ENCODE measurements around the gene RNF157. TPM values are rescaled to one million over a fixed set of nuclear protein-coding genes. Genes with fewer than 3 reads are reported as not detected.
A peak's percentile ranks its signal among the peaks of the same experiment; 100 is the strongest.

The RNF157 gene
- total RNA-seq, 6 donors from 2014 or later: 1.1 to 14.7 (median 2.5) TPM

DNA sequence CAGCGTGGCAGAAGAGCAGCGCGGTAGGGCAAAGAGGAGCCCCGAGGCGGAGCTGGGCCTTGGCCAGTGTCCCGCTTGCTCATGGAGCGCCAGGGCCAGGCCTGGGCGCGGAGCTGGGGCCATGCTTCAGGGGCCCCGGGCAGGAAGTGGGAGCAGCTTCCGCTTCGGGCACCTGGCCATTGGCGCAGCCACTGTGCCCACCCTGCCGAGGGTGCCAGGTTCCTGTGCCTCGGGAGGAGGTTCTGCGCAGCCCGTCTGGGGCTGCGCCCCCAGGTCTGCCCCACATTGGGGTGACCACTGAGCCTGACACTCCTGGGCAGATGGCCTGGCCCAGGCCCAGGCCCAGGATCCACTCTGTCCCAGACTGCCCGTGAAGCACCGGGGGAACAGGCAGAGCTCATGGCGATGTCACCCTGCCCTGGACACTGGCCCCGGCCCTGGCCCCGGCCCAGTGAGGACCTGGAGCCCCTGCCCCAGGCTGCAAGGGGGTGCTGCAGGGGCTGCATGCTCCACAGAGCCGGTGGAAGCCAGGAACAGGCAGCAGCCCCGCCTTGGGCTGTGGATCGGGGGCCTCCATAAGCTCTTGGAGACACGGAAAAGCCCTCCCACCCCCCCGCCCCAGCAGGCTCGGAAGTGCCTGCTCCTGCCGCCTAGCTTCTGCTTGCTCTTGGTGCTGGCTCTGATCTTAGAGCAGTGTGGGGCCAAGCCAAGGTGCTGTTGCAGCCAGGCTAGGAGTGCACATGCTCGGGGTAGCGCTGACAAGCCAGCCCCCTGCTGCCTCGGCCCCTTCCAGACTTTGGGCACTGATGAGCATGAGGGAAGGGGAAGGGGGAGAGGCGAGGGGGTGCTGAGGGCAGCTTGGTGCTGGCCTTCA, 63.4 kb downstream of the RNF157 start:
- Histone ChIP-seq H3K27ac (no peak overlapping the region), H3K36me3 (no peaks in the 10 kb centered on the region), H3K9me3 (no peaks in the 10 kb centered on the region), H3K27me3 (no peaks in the 10 kb centered on the region), H3K4me3 (no peak overlapping the region), H3K4me1 (peaks cover 0 to 11% (median 5%) of the 10 kb centered on the region in 4 donors)
- TF ChIP-seq POLR2A (IDR thresholded peaks at IDR 0.05): no peak
- TF ChIP-seq, protein P1, sequence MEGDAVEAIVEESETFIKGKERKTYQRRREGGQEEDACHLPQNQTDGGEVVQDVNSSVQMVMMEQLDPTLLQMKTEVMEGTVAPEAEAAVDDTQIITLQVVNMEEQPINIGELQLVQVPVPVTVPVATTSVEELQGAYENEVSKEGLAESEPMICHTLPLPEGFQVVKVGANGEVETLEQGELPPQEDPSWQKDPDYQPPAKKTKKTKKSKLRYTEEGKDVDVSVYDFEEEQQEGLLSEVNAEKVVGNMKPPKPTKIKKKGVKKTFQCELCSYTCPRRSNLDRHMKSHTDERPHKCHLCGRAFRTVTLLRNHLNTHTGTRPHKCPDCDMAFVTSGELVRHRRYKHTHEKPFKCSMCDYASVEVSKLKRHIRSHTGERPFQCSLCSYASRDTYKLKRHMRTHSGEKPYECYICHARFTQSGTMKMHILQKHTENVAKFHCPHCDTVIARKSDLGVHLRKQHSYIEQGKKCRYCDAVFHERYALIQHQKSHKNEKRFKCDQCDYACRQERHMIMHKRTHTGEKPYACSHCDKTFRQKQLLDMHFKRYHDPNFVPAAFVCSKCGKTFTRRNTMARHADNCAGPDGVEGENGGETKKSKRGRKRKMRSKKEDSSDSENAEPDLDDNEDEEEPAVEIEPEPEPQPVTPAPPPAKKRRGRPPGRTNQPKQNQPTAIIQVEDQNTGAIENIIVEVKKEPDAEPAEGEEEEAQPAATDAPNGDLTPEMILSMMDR (IDR thresholded peaks at IDR 0.05): no peak
- TF ChIP-seq EP300 (IDR thresholded peaks at IDR 0.05): no peak
- TF ChIP-seq POLR2AphosphoS5 (IDR thresholded peaks at IDR 0.05): no peak
- ATAC-seq (ENCODE audit: low FRiP score in 2 of 2) (peak in 1 of 2 donors; percentile 42), DNase-seq (peak in 1 of 2 donors; percentile 76)
- 92 to 98% methylated on average over 2 to 21 of the region's 34 CpGs for WGBS, 2 donors

DNA sequence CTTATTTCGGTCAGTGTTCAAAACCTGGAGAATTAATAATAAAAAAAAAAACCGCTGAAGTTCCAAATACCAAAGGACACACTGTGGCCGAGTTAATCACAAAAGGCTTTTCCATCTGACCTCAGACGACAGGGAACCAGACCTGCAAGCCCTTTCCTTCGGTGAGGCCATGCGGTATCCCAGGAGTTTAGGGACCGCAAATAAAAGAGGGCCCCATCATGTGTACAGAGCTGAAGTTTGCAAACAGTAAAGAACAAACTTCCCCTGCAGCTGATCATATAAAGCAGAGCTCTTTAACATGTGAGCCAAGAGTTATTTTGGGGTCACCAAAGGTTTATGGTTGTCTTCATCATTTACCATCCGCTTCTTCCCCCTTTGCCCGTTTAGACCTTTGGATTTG, 66.3 kb downstream of the RNF157 start:
- Histone ChIP-seq H3K27me3 (no peaks in the 10 kb centered on the region), H3K4me3 (no peak overlapping the region), H3K36me3 (no peaks in the 10 kb centered on the region), H3K9me3 (no peaks in the 10 kb centered on the region), H3K27ac (no peak overlapping the region), H3K4me1 (no peaks in the 10 kb centered on the region)
- no peak for DNase-seq
- TF ChIP-seq, protein P1 (IDR thresholded peaks at IDR 0.05): no peak
- TF ChIP-seq POLR2A (IDR thresholded peaks at IDR 0.05) (no peak), POLR2AphosphoS5 (IDR thresholded peaks at IDR 0.05) (no peak), EP300 (IDR thresholded peaks at IDR 0.05) (no peak)
- WGBS, 2 donors: 79 to 80% methylated on average over 9 of the region's 9 CpGs
- ATAC-seq (ENCODE audit: low FRiP score in 2 of 2): no peak

DNA sequence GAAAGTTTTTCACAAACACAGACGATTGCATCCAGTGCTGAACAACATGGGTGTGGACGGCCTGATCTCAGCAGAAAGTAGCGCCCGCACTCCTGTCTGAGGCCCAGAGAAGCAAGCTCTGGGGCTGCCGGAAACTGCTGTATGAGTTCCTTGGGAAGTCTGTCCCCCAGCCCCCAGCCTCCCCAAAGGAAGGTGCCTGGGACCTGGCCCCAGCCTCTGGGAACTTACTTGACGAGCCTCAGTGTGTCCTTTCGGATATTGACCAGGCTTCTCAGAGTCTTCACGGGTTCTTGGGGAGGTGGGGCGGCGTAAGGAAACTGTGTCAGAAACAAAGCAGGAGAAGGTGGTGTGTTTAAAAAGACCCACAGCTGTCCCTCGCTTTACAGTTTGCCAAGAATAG, 66.8 kb downstream of the RNF157 start:
- ATAC-seq (ENCODE audit: low FRiP score in 2 of 2): no peak

DNA sequence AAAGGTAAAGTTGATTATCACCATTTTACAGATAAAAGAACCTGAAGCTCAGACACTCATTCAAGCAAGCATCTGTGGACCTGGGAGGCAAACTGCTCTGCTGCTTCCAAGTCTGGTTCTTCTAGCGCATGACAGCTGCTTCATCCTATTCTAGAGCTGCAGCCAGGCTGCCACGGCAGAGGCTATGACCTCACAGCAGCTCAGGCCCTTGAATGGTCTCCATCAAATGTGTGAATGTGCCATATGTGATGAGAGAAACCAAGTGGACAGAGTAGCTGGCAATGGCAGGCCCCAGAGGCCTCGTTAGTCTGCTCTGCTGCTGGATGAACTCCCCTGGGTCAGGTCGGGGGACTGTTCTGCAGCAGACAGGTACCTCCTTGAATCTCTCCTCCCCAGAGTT, 68.6 kb downstream of the RNF157 start:
- DNase-seq: no peak
- TF ChIP-seq, protein P1 (IDR thresholded peaks at IDR 0.05): no peak
- TF ChIP-seq POLR2A (IDR thresholded peaks at IDR 0.05) (no peak), POLR2AphosphoS5 (IDR thresholded peaks at IDR 0.05) (no peak), EP300 (IDR thresholded peaks at IDR 0.05) (no peak)
- WGBS, 2 donors: 84 to 98% methylated on average over 4 of the region's 4 CpGs
- ATAC-seq (ENCODE audit: low FRiP score in 2 of 2): no peak
- Histone ChIP-seq H3K27me3 (no peaks in the 10 kb centered on the region), H3K27ac (no peak overlapping the region), H3K4me3 (no peak overlapping the region), H3K4me1 (no peaks in the 10 kb centered on the region), H3K9me3 (no peaks in the 10 kb centered on the region), H3K36me3 (no peaks in the 10 kb centered on the region)

More for the DNA sequence above, 66.8 kb downstream of the RNF157 start:
- DNase-seq: no peak
- no peak overlapping the region for H3K4me3 ChIP-seq
- no peaks in the 10 kb centered on the region for H3K27me3 ChIP-seq
- H3K27ac ChIP-seq: no peak overlapping the region
- H3K36me3 ChIP-seq: no peaks in the 10 kb centered on the region
- no peaks in the 10 kb centered on the region for H3K9me3 ChIP-seq
- TF ChIP-seq POLR2A (IDR thresholded peaks at IDR 0.05) (no peak), EP300 (IDR thresholded peaks at IDR 0.05) (no peak), POLR2AphosphoS5 (IDR thresholded peaks at IDR 0.05) (no peak)
- TF ChIP-seq, protein P1 (IDR thresholded peaks at IDR 0.05): no peak
- 91 to 92% methylated on average over 11 of the region's 11 CpGs for WGBS, 2 donors
- no peaks in the 10 kb centered on the region for H3K4me1 ChIP-seq
